ENCODE data around the gene CCNYL1.

CCNYL1 gene

DNA sequence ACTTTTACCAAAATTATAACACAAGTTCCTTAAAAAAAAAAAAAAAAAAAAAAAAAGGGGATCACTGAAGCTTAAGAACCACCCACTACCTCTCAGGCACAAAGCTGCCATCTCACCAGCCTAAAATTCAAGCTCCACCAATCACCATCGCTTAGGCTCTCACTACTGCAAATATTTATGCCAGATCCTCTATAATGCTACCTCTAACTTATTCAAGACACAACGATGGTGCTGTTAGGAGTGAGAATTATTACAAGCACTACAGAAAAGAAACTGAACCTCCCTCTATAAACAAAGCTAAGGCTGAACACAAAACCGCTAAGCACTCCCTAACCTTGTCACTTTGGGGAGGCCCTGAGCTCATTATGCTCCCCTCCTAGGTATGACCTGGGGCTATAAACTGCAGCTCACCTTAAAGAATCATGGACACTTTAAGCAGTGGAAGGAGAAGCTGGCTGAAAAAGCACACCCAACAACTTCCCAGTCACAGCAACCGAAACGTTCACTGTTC, 54.7 kb downstream of the CCNYL1 start:
- DNase-seq (ENCODE audit: low read depth in 2 of 2): no peak

DNA sequence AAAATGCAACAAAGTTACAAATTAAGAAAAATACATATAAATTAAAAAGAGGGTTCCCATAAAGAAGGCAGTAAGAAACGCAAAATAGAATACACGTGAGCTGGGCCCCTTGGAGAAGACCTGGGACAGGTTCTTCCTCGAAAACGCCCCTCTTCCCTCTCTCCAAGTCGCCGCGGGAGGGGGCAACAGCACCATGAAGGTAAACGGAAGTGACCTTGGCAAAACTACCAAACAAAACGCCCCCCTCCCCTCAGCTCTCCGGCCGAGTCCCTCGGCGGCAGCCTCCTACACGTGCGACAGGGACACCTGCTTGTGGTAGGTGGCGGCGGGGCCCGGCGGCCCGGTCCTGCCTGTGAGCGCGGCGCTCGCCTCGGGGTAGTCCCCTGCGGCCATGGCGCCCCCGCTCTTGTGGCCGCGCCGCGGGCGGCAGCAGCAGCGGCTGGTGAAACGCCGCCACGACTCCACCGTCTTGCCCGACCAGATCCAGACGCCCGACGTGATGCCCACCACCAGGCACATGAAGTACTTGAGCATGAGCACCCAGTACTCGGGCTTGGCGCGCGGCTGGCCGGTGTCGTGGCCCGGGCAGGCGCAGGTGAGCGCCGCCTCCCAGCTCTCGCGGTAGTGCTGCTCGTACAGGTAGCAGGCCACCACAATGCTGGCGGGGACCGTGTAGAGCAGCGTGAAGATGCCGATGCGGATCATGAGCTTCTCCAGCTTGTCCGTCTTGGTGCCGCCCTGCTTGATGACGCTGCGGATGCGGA, 55.4 kb downstream of the CCNYL1 start:
- DNase-seq (ENCODE audit: low read depth in 2 of 2): no peak

DNA sequence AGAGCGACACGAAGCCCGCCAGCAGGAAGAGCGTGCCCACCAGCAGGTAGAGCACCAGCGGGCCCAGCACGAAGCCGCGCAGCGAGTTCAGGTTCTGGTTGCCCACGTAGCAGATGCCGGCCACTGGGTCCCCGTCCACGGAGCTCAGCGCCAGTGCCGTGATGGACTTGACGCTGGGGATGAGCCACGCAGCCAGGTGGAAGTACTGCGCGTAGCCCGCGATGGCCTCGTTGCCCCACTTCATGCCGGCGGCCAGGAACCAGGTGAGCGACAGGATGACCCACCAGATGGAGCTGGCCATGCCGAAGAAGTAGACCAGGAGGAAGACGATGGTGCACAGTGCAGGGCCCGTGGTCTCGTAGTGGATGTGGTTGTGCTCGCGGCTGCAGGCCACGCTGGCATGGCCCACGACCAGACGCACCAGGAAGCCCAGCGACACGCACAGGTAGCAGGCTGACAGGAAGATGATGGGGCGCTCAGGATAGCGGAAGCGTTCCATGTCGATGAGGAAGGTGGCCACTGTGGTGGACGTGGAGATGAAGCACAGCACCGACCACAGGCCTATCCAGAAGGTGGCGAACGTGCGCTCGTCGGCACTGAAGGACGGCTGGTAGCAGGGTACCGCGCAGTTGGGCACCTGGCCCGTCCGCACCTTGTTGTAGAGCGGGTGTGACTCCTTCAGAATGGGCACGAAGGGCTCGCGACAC, 56.2 kb downstream of the CCNYL1 start:
- DNase-seq (ENCODE audit: low read depth in 2 of 2): no peak

- DNase-seq (ENCODE audit: low read depth in 2 of 2): no peak
Observed at GRCh38 chr2:207768168-207768865, 56.9 kb downstream of the CCNYL1 start.

DNA sequence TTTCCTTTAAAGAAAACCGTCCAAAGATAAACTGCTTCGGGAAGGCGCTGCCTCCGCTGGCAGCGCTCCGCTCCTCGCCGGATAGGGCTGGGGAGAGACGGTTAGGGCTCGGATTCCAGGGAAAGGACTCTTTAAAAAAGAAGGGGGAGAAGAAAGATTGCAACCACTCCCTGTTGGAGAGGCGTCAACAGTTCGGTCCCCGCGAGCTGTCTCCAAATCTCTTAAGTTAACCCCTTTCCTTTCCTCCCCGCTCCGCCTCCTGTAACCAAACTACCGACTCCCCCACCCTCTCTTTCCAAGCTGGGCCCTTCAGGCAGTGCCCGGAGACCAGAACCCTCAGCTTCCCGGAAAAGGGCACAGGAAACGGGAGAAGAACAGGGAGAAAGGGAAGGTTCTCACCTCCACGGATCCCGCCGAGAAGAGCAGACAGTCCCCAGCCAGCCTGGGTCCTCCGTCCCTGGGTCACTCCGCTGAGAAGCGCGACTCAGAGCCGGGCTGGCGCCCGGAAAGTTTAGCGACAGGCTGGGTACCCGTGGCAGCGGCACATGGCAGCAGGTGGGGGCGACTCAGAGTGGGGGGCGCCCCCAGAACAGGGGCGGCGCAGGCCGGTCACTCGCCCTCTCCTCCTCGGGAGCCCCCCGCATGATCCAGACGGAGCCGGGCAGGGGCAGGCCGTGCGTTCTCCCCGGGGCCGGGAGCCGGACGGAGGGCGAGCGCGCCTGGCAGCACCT, 57.6 kb downstream of the CCNYL1 start:
- no peak for DNase-seq (ENCODE audit: low read depth in 2 of 2)

DNA sequence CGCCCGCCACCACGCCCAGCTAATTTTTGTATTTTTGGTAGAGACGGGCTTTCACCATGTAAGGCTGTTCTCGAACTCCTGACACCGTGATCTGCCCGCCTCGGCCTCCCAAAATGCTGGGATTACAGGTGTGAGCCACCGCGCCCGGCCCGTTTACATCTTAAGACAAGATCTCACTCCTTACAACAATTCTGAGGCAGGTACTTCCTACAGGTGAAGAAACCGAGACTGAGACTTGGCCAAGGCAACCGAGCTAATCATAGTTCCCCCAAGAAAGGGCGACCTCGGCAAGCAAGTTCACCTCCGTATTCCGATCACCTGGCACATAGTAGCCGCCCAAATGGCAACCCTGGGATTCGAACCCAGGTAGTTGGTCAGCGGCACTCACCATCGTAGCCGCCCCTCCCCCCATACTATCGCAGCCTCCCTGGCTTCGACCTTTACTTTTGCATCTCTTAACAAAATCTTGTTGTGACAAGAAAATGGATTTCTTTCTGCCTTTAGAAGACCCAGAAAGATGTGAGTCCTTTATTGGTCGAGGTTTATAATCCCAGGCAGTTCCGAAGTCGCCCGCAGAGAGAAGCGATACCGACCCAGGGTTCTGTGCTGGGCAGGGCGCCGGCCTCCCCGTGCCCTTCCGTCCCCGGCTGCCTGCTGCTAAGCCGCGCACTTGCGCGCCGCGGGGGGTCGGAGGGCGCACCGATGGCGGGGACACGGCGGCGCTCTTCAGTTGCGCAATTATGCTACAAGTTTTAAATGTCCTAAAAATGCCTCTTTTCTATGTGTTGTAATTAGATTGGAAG, 59.4 kb downstream of the CCNYL1 start:
- no peak for DNase-seq (ENCODE audit: low read depth in 2 of 2)

GRCh38 chr2:207771421-207771820, 60.0 kb downstream of the CCNYL1 start:
- no peak for DNase-seq (ENCODE audit: low read depth in 2 of 2)

- DNase-seq (ENCODE audit: low read depth in 2 of 2): no peak
Observed at GRCh38 chr2:207772081-207772843, 60.8 kb downstream of the CCNYL1 start.

- DNase-seq (ENCODE audit: low read depth in 2 of 2): no peak
Observed at GRCh38 chr2:207772844-207773205, 61.4 kb downstream of the CCNYL1 start.

DNA sequence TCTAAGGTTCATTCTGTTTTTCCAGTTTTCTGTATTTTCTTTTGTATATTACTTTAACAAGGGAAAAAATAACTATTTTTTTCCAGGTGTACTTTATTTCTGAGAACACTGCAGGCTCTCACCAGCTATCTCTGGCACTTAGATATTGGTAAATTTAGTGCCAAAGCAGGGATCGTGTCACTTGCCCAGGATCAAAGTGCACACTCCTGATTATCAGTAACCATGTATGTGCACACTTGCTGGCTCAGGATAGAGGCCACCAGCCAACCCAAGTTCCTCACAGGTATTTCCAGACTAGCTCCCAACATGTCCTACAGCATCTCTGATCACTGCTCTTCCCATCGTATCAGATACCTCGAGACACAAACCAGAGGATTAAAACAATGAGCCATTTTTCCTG, 64.0 kb downstream of the CCNYL1 start:
- DNase-seq (ENCODE audit: low read depth in 2 of 2): no peak

- no peak for DNase-seq (ENCODE audit: low read depth in 2 of 2)
Observed at GRCh38 chr2:207777124-207777523, 65.7 kb downstream of the CCNYL1 start.

GRCh38 chr2:207778298-207778882, 67.0 kb downstream of the CCNYL1 start:
- DNase-seq (ENCODE audit: low read depth in 2 of 2): no peak

- no peak for DNase-seq (ENCODE audit: low read depth in 2 of 2)
Observed at GRCh38 chr2:207779523-207779922, 68.1 kb downstream of the CCNYL1 start.

- DNase-seq (ENCODE audit: low read depth in 2 of 2): no peak
Observed at GRCh38 chr2:207782238-207783030, 71.0 kb downstream of the CCNYL1 start.

- DNase-seq (ENCODE audit: low read depth in 2 of 2): no peak
Observed at GRCh38 chr2:207783514-207783913, 72.1 kb downstream of the CCNYL1 start.

GRCh38 chr2:207784898-207785297, 73.5 kb downstream of the CCNYL1 start:
- no peak for DNase-seq (ENCODE audit: low read depth in 2 of 2)

DNA sequence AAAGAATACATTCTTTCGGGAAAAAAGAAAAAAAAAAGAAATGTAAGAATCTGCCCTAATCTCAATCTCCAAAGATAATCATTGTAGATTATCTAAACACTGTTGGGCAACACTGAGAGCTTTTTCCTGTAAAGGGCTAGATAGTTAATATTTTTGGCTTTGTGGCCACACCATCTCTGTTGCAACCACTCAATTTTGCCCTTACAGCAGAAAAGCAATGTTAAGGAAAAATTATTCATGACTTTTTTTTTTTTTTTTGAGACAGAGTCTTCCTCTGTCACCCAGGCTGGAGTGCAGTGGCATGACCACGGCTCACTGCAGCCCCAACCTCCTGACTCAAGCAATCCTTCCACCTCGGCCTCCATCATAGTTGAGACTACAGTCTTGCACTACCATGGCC, 75.6 kb downstream of the CCNYL1 start:
- no peak for DNase-seq (ENCODE audit: low read depth in 2 of 2)

- DNase-seq (ENCODE audit: low read depth in 2 of 2): no peak
Observed at GRCh38 chr2:207787800-207788199, 76.4 kb downstream of the CCNYL1 start.

- DNase-seq (ENCODE audit: low read depth in 2 of 2): no peak
Observed at GRCh38 chr2:207790898-207791297, 79.5 kb downstream of the CCNYL1 start.

All from stimulated activated CD8-positive, alpha-beta memory T cell treated with anti-CD3 and anti-CD28 coated beads, Interleukin-15, amount 100 ng/mL, for 48 hours (primary cell).